Measurements from ENCODE around the gene TSFM. TPM values are rescaled to one million over a fixed set of nuclear protein-coding genes. Genes with fewer than 3 reads are reported as not detected.

Gene TSFM
- total and polyA plus RNA-seq, 9 of the 15 experiments (the other 6 are each of a cell fraction or from before 2014, with no cell fraction given), result 44.6 to 198 (median 60.2) TPM

DNA sequence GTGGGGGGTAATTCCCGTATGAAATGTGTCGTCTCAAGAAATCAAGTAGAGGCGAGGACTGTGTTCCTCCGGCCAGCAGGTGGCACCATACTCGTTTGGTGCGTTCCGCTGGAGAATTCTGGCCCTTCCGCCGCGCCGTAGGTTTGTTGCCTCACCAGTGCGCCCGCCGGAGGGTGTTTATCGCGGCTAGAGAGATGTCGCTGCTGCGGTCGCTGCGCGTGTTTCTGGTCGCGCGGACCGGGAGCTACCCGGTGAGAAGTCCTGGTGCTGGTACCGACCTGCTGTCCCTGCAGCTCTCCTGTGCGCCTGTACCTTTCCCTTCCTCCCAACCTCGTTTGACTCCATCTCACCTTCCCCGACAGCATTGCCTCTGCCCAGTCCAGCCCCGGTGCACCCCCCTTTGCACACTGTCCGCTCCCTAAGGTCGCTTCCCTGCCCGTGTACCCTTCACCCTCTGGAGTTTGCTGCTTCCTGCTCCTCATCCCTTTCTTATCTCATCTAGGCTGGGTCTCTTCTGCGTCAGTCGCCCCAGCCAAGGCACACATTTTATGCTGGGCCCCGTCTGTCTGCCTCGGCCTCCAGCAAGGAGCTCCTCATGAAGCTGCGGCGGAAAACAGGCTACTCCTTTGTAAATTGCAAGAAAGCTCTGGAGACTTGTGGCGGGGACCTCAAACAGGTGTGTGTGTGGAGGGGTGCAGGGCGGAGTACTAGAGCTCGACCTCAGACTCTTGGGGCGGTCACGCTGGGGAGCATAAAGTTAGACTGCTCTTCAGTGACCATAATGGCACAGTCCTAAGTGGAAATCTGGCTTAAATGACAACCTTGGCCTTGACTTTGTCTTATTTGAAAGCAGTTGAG, at the start of gene TSFM (continued):
- TF ChIP-seq ZBTB12 (CRISPR knock-in tag; IDR thresholded peaks at IDR 0.05) (peak; percentile 83), DPF2 (IDR thresholded peaks at IDR 0.05) (peak; percentile 28; the same call in 1 of the 2 replicates), TARDBP (IDR thresholded peaks at IDR 0.05) (peak; percentile 88; the same call in 1 of the 2 replicates), KLF13 (tag; IDR thresholded peaks at IDR 0.05; ENCODE audit: borderline replicate concordance, low read depth) (no peak), SMAD1 (IDR thresholded peaks at IDR 0.05; ENCODE audit: low read depth, low read length, partially characterized antibody) (peak; percentile 74), NRF1 (conservative IDR thresholded peaks at IDR 0.05 in 1 of 2, IDR thresholded peaks at IDR 0.05 in 1 of 2) (peak; percentile 55 to 71; a peak in 3 of 4 replicates), KDM2B (CRISPR knock-in tag; IDR thresholded peaks at IDR 0.05) (0 out of 2 replicates have a peak, but pooled peaks have one; percentile 20), JUND (IDR thresholded peaks at IDR 0.05; ENCODE audit: borderline replicate concordance, low read depth, low read length) (peak; percentile 85), JUND (tag; IDR thresholded peaks at IDR 0.05; ENCODE audit: borderline replicate concordance, low read depth, low read length) (peak; percentile 61; the same call in 1 of the 3 replicates), CREB1 (IDR thresholded peaks at IDR 0.05) (peak; percentile 94), CREB1 (CRISPR knock-in tag; IDR thresholded peaks at IDR 0.05) (peak; percentile 88), BCLAF1 (IDR thresholded peaks at IDR 0.05; ENCODE audit: borderline replicate concordance in 1 of 2, control insufficient read depth in 1 of 2, low read depth in 2 of 2, low read length in 1 of 2) (peak in 1 of 2 experiments; percentile 91; a peak in 1 of 4 replicates)
- TF ChIP-seq, protein P1, sequence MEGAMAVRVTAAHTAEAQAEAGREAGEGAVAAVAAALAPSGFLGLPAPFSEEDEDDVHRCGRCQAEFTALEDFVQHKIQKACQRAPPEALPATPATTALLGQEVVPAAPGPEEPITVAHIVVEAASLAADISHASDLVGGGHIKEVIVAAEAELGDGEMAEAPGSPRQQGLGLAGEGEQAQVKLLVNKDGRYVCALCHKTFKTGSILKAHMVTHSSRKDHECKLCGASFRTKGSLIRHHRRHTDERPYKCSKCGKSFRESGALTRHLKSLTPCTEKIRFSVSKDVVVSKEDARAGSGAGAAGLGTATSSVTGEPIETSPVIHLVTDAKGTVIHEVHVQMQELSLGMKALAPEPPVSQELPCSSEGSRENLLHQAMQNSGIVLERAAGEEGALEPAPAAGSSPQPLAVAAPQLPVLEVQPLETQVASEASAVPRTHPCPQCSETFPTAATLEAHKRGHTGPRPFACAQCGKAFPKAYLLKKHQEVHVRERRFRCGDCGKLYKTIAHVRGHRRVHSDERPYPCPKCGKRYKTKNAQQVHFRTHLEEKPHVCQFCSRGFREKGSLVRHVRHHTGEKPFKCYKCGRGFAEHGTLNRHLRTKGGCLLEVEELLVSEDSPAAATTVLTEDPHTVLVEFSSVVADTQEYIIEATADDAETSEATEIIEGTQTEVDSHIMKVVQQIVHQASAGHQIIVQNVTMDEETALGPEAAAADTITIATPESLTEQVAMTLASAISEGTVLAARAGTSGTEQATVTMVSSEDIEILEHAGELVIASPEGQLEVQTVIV (CRISPR knock-in tag; IDR thresholded peaks at IDR 0.05; ENCODE audit: borderline replicate concordance), result no peak
- TF ChIP-seq, protein P2, sequence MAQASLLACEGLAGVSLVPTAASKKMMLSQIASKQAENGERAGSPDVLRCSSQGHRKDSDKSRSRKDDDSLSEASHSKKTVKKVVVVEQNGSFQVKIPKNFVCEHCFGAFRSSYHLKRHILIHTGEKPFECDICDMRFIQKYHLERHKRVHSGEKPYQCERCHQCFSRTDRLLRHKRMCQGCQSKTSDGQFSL (CRISPR knock-in tag; IDR thresholded peaks at IDR 0.05), result peak; percentile 93
- TF ChIP-seq, protein P2 (tag; IDR thresholded peaks at IDR 0.05), result peak in 1 of 2 experiments; percentile 79; a peak in 1 of 4 replicates
- TF ChIP-seq, protein P3, sequence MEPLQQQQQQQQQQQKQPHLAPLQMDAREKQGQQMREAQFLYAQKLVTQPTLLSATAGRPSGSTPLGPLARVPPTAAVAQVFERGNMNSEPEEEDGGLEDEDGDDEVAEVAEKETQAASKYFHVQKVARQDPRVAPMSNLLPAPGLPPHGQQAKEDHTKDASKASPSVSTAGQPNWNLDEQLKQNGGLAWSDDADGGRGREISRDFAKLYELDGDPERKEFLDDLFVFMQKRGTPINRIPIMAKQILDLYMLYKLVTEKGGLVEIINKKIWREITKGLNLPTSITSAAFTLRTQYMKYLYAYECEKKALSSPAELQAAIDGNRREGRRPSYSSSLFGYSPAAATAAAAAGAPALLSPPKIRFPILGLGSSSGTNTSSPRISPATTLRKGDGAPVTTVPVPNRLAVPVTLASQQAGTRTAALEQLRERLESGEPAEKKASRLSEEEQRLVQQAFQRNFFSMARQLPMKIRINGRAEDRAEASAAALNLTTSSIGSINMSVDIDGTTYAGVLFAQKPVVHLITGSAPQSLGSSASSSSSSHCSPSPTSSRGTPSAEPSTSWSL (CRISPR knock-in tag; IDR thresholded peaks at IDR 0.05; ENCODE audit: borderline replicate concordance), result no peak

All from K562 (cell line).